Globus pallidus (tissue), 1 donor: ENCODE data around the gene CABP7.

ENCODE experiments used
- DNase-seq: peaks from one replicate; pipeline ENCODE4 v3.0.0-alpha.2; 2015; ENCODE audit warnings: low spot score

Gene CABP7

DNA sequence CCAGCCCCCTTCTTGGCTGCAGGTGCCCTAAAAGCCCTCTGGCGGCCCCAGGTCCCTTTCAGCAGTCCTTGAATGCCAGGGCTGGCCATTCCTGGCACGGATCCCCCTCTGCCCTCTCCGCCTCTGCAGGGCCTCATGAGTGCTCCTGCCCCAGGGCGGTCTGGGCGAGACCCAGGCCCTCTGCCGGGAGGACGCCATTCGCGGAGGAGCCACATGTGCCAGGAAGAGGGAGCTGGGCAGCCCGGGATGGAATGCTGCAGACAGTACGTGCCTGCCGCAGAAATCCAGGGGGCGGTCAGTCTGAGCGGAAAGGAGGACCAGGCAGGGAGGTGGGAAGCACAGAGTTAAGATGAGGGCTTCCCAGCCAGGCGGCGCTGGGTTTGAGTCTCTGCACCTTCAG is 2.8 kb downstream of the CABP7 start:
- DNase-seq, result no peak

- no peak for DNase-seq
Measured at GRCh38 chr22:29723766-29724165, 4.0 kb downstream of the CABP7 start.

- DNase-seq, result no peak
Measured at GRCh38 chr22:29724843-29725242, 5.0 kb downstream of the CABP7 start.

DNA sequence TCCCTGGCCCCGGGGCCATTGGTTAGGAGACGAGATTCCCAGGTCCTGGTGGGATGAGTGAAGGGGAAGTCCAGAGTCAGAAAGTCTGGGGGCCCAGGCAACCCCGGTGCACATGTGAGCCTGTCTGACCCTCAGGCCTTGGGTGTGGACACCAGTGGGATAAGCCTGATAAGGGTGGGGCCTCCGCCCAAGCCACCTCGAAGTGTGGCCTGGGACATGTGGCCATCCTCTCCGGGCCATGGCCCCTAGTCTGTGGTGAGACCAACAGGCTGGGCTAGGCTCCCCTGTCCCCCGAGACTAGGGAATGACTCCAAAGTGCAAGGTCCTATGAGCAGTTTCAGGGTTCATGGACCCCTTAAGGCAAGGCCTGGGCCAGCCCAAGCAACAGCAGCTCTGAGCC is 6.3 kb downstream of the CABP7 start:
- DNase-seq, result no peak

GRCh38 chr22:29726512-29727130 is 6.8 kb downstream of the CABP7 start:
- no peak for DNase-seq

GRCh38 chr22:29727131-29727523 is 7.3 kb downstream of the CABP7 start:
- no peak for DNase-seq

GRCh38 chr22:29729161-29729560 is 9.4 kb downstream of the CABP7 start:
- no peak for DNase-seq

DNA sequence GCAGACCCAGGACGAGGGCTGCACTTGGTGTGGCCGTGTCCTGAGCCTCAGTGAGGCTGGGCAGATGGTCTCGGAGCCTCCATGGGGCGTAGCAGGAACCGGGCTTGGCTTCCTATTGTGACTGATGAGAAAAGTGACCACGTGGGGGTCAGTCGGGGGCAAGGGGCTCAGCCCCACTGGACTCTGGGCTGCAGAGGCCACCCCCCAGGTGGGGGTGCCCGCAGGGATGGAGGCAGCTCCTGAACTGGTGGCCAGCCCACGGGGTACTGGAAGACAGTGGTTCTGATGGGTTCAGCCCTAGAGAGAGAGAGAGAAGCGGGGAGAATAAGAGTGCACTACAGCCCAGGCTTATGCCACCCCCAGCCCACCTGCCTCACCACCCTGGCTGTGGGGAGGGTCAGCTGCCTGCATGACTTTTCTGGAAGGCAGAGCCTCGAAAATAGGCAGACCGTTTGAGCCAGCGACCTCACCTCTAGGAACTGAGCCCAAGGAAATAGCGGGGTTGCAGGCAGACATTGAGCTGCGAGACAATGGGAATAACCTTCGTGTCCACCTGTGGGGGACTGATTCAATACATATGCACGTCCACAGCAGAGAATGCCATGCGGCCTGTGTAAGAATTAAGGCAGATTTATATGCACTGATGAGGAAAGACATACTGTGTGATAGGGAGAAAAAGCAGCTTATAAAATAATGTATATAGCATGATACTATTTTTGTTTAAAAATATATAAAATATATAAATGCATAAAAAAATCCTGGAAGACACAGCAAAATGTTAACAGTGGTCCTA is 11.5 kb downstream of the CABP7 start:
- DNase-seq, result no peak

DNA sequence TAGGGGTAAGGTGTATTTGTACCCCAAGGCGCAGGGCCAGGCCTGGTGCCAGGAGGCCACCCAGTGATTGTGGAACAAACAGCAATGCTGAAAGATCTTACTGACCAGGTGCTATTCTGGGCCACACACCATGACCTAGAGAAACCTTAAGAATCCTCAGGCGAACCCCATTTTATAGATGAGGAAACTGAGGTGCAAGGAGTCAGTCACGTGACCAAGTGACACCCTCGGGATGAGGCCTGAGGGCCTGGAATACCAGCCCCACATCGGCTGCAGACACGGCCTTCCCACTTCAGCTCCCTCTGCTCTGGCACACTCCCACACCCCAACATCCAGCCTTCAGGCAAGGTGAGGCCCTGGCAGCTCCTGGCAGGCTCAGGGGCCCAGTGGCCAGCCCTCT is 13.1 kb downstream of the CABP7 start:
- DNase-seq, result no peak

GRCh38 chr22:29733362-29734201 is 13.8 kb downstream of the CABP7 start:
- no peak for DNase-seq

DNA sequence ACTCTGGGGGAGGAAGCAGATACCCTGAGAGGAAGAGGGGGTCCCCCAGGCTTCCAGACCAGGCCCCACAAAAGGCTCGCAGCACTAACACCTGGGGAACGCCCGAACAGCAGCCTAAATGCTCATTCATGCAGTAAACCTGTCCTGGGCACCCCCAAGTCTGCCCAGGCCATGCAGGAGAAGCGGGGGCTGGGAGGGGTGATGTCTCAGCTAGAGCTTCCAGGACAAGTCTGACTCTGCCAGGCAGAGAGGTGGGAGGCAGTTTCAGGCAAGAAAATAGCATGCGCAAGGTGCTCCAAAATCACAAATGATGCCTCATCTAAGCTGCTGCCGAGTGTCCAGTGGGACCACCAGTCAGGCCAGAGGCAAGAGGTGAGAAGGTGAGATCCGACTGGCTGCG is 14.6 kb downstream of the CABP7 start:
- no peak for DNase-seq

DNA sequence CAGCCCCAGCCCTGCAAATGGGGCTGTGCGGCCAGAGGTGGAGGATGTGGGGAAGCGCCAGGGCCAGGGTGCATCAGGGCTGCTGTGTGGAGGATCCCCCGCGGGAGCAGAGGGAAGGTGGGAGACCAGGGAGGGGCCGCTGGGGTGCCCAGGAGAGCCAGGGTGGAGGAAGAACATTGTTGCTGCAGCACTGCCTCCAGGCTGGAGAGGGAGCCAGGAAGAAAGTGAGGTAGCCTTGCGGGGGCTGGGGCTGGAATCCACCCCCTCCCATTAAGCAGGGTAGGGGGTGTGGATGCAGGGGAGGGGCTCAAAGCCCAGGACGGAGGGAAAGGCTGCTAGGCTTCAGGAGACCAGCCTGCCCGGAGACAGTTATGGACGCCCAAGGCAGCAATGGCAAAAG is 15.0 kb downstream of the CABP7 start:
- DNase-seq, result no peak

GRCh38 chr22:29735416-29735815 is 15.6 kb downstream of the CABP7 start:
- DNase-seq, result no peak

DNA sequence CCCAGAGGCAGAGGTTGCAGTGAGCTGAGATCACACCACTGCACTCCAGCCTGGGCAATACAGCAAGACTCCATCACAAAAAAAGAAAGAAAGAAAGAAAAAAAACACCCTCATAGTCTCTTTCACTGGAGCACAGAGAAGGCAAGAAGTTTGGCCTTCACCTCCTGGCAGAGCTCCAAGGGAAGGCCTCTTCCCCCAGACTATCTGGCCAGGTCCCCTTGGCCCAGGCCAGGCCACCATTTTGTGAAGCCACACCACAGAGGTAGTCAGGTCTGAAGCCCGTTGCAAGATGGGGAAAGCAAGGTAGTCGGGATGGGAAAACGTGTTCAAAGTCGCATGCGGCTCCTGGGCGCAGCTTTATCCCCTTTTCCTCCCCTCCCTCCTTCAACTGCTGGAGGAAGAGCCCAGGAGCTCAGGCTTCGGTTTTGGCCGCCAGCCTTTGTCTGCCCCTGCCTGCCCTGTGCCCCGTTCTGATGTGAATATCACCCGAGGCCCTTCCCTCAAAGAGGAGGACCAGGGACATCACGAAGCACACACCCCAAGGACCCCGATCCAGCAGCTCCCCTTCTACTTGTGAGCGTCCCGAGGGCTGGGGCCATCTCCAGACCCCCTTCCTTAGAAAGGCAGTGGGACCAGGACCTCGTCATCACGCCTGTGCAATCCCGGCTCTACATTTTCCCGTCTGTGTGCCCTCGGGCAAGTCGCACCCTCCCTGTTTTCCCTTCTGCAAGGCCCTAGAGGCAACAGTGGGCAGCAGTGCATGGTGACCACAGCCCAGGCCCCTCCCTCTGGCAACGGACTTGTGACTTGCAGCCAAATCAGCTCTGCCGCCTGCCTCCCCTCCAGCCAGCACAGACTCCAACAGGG is 17.7 kb downstream of the CABP7 start:
- DNase-seq, result peak; percentile 16

DNA sequence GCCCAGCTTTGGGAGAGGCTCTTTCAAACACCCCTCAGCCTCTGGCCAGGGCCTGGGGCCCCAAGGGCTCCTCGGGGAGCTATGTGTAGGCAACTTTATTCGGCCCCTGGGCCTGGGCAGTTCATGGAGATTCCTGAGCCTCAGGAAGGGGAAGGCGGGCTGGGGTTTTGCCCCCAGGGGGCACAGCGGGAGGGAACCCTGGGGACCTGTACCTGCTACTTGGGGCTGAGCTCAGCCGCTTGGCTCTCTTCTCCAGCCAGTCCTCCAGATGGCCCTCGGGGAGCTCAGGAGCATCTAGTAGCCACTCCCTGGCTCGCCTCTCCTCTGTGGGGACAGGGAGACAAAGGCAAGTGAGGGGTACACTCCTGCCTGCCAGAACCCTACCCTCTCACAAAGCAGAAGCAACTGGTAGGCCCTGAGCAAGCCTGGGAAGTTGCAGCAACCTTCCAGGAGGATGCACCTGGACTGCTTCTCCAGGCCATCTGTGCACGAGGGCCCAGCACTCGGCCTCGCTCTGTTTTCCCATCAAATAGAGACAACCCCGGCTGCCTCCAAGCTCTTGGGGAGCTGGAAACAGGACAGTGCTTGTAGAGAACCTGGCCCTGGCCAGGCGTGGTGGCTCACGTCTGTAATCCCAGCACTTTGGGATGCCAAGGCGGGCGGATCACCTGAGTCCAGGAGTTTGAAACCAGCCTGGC is 18.5 kb downstream of the CABP7 start:
- DNase-seq, result no peak

DNA sequence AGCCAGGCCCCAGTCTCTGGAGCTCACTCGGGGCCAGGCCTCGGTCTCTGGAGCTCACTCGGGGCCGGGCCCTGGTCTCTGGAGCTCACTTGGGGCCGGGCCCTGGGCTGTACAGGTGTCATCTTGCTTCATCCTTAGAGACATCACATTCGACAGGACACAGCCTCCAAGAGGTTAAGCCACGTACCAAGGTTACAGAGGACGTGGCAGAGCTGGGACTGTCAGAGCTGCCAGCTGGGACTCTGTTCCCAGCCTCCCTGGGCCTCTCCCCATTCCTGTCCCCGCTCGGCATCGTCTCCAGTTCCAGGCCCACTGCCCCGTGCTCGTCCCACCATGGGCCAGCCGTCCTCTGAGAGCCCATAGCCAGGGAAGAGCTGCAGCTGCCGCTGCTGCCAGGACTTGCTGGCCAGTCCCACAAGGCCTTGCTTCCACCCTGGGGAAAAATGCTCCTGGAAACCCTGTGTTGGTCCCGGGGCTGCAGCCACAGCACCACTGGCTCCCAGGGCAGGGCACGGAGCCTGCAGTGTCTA is 19.6 kb downstream of the CABP7 start:
- DNase-seq, result no peak

DNA sequence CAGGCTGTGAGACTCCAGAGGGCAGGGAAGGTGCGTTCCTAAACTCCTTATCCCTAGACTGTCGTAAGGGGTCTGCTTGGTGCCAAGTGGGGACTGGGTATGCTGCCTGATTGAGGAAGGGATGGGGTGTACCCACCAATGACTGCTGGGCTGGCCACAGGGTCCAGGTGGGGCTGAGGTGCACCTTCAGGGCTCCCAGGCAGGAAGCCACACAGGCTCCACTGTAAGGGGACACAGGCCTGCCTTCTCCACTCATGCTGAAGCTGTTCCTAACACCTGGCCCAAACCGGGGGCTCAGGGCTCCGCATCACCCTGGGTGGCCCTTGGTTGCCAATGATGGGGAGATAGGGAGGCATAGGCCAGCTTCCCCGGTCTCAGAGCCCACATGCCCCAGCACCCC is 20.4 kb downstream of the CABP7 start:
- DNase-seq, result no peak

- no peak for DNase-seq
Measured at GRCh38 chr22:29741926-29742325, 22.1 kb downstream of the CABP7 start.

- no peak for DNase-seq
Measured at GRCh38 chr22:29742326-29742725, 22.5 kb downstream of the CABP7 start.

- DNase-seq, result no peak
Measured at GRCh38 chr22:29744902-29745301, 25.1 kb downstream of the CABP7 start.

DNA sequence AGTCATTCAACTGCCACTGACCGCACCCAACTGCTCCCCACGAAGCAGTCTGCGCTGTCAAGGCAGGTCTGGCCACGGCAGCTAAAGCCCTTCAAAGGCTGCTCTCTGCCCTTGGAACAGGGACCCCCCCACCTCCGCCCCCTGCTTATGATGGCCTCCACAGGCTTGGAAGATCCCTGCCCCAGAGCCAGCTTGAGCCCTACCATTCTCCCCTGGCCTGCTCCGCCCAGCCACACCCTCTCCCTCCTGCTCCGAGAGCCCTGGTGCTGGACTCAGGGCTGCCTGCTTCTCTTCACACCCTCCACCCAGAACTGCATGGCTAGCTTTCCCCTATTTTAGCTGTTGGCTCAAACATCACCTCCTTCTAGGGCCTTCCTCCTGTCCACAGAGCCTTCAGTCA is 28.0 kb downstream of the CABP7 start:
- no peak for DNase-seq
